Dedifferentiated amniotic fluid mesenchymal stem cell (primary cell): ENCODE data around the gene BCL7C.
A peak's percentile ranks its signal among the peaks of the same experiment; 100 is the strongest.
"Not testable (repeated sequence)": the region's sequence is repeated elsewhere in the genome, so short reads cannot be mapped to it uniquely, and the experiment has no call there.

Experiments
- DNase-seq: peaks from one replicate; pipeline ENCODE4 v3.0.0-alpha.2; 2016; ENCODE audit errors: extremely low spot score

Gene BCL7C

GRCh38 chr16:30895627-30896260 is 1.9 kb upstream of the BCL7C start:
- DNase-seq, result no peak

- DNase-seq, result no peak
These were observed 877 bp upstream of the BCL7C start for GRCh38 chr16:30894540-30895368.

- DNase-seq, result no peak
These were observed 497 bp downstream of the BCL7C start for GRCh38 chr16:30893417-30893743.

- DNase-seq, result no peak
These were observed 1.0 kb downstream of the BCL7C start for GRCh38 chr16:30892670-30893416.

GRCh38 chr16:30891043-30891823 is 2.6 kb downstream of the BCL7C start:
- not testable (repeated sequence) for DNase-seq

- no peak for DNase-seq
These were observed 4.2 kb downstream of the BCL7C start for GRCh38 chr16:30889721-30890120.

- no peak for DNase-seq
These were observed 4.9 kb downstream of the BCL7C start for GRCh38 chr16:30888856-30889499.

- DNase-seq, result no peak
These were observed 6.0 kb downstream of the BCL7C start for GRCh38 chr16:30887927-30888326.

GRCh38 chr16:30886145-30886544 is 7.7 kb downstream of the BCL7C start:
- DNase-seq, result no peak

- no peak for DNase-seq
These were observed 8.7 kb downstream of the BCL7C start for GRCh38 chr16:30885196-30885595.

- no peak for DNase-seq
These were observed 9.1 kb downstream of the BCL7C start for GRCh38 chr16:30884760-30885159.

GRCh38 chr16:30882429-30883310 is 11.2 kb downstream of the BCL7C start:
- DNase-seq, result no peak

- no peak for DNase-seq
These were observed 17.0 kb downstream of the BCL7C start for GRCh38 chr16:30876867-30877266.

- DNase-seq, result no peak
These were observed 17.7 kb downstream of the BCL7C start for GRCh38 chr16:30875871-30876801.

GRCh38 chr16:30874821-30875717 is 18.8 kb downstream of the BCL7C start:
- peak; percentile 71 for DNase-seq

- DNase-seq, result no peak
These were observed 19.5 kb downstream of the BCL7C start for GRCh38 chr16:30874244-30874820.

- no peak for DNase-seq
These were observed 23.0 kb downstream of the BCL7C start for GRCh38 chr16:30870904-30871303.

GRCh38 chr16:30867747-30868146 is 26.1 kb downstream of the BCL7C start:
- DNase-seq, result no peak
